Muscle of leg (tissue), 11 donors: Measurements from ENCODE around the gene RFC1. TPM values are rescaled to one million over a fixed set of nuclear protein-coding genes. Genes with fewer than 3 reads are reported as not detected.
"Not testable (repeated sequence)": the region's sequence is repeated elsewhere in the genome, so short reads cannot be mapped to it uniquely, and the experiment has no call there.

Experiments
- DNase-seq: peaks from one replicate; pipeline ENCODE4 v3.0.0; 2013
- H3K27ac ChIP-seq: one replicate; pipeline ENCODE4 v1.5.1; 2013; ENCODE audit warnings: mild to moderate bottlenecking, low read length, control low read depth
- H3K27me3 ChIP-seq: one replicate; pipeline ENCODE4 v1.6.1; 2013; ENCODE audit warnings: low read length; ENCODE audit not compliant: control insufficient read depth, insufficient read depth
- H3K36me3 ChIP-seq: one replicate; pipeline ENCODE4 v1.6.1; 2013; ENCODE audit warnings: low read length; ENCODE audit not compliant: control insufficient read depth, insufficient read depth
- H3K4me1 ChIP-seq: one replicate; pipeline ENCODE4 v1.6.1; 2013; ENCODE audit warnings: low read length; ENCODE audit not compliant: control insufficient read depth, insufficient read depth
- H3K4me3 ChIP-seq: one replicate; pipeline ENCODE4 v1.5.1; 2013; ENCODE audit warnings: low read length, control low read depth
- H3K9me3 ChIP-seq: replicated peaks from 2 replicates; pipeline ENCODE4 v1.6.1; 2013; ENCODE audit warnings: low read depth, low read length; ENCODE audit not compliant: control insufficient read depth
- WGBS: methylation state at CpG from one replicate; pipeline ENCODE4 v1.1.5; 2013; ENCODE audit warnings: missing lambda C conversion rate; ENCODE audit not compliant: insufficient coverage; 5-methylcytosine and 5-hydroxymethylcytosine counted together
- polyA plus RNA-seq, 8 donors: library from polyadenylated mRNA; unstranded; fragments of 120-200 nt; gene quantifications; one replicate each; pipeline versions ENCODE4 v1.2.1 to v1.2.3, GENCODE V29; 2013; ENCODE audit warnings: inconsistent platforms in 1 of 8, low replicate concordance in 1 of 8; ENCODE audit not compliant: insufficient read length in 8 of 8, insufficient read depth in 1 of 8
- total RNA-seq: library from RNA; stranded (reverse); fragments of 120-200 nt; gene quantifications from one replicate; pipeline ENCODE4 v1.2.4, GENCODE V29; 2013

Gene RFC1
- total and polyA plus RNA-seq, 9 donors, result 28.6 to 45.1 (median 33.0) TPM

DNA sequence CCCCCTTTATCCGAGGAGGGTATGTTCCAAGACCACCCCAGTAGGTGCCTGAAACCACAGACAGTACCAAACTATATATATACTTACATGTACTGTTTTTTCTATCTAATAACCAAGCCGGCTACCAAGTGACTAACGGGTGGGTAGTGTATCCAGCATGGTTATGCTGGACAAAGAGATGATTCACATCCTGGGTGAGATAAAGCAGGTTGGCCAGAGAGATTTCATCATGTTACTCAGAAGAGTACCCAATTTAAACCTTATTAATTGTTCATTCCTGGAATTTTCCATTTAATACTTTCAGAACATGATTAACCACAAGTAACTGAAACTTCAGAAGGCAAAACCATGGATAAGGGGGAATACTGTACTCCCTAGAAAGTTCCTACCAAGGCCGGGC, 46.5 kb downstream of the RFC1 start:
- DNase-seq, result no peak
- no CpG with 5 or more reads among the region's 4 CpGs for WGBS
- no peak overlapping the region for H3K27ac ChIP-seq
- H3K4me3 ChIP-seq, result no peak overlapping the region
- H3K9me3 ChIP-seq, result no peaks in the 10 kb centered on the region
- H3K36me3 ChIP-seq, result peaks cover 25% of the 10 kb centered on the region
- H3K4me1 ChIP-seq, result no peaks in the 10 kb centered on the region
- H3K27me3 ChIP-seq, result no peaks in the 10 kb centered on the region

DNA sequence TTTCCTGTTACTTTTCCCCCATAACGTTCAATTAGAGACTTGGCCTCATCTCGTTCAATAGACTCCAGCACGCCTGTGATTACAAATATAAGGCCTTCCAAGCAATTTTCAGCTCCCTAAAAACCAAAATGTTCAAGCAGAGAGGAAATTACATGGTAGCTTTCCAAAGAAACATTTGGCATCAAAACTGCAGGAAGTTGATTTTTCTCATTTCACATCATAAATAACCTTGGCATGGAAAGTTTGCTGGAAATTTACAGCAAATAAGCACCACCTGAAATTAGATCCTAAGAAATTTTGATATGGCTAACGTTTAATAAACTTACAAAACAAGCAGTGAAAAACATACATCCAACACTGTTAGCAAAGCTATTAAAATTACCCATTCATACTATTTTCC, 53.3 kb downstream of the RFC1 start:
- no CpG with 5 or more reads among the region's 4 CpGs for WGBS
- H3K4me3 ChIP-seq, result no peak overlapping the region
- H3K9me3 ChIP-seq, result no peaks in the 10 kb centered on the region
- H3K4me1 ChIP-seq, result peaks cover 10% of the 10 kb centered on the region
- no peak overlapping the region for H3K27ac ChIP-seq
- DNase-seq, result peak; percentile 63
- peaks cover 49% of the 10 kb centered on the region for H3K36me3 ChIP-seq
- no peaks in the 10 kb centered on the region for H3K27me3 ChIP-seq

DNA sequence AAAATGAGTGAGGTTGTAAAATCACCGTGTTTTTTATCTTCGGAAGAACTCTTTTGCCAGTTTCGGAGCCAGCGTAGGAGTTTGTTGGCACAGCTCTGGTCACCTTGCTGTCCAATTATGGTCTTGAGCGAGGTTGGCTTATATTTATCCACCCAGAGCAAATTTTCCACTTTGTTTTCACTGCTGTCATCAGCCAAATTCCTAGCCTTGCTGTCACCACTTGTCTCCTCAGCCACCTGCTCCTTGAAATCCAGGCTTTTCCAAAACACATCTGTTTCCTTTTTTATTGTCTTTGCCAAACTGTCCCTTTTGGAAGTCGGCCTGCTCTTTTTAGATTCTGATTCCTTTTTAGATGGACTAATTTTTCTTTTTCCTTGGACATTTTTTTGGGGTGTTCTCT, 57.6 kb downstream of the RFC1 start:
- DNase-seq, result peak; percentile 83
- WGBS, result 69% methylated on average over 4 of the region's 6 CpGs
- H3K4me3 ChIP-seq, result no peak overlapping the region
- peaks cover 38% of the 10 kb centered on the region for H3K36me3 ChIP-seq
- no peaks in the 10 kb centered on the region for H3K27me3 ChIP-seq
- peaks cover 9% of the 10 kb centered on the region for H3K4me1 ChIP-seq
- H3K27ac ChIP-seq, result peak overlapping the region; percentile 66
- H3K9me3 ChIP-seq, result no peaks in the 10 kb centered on the region

DNA sequence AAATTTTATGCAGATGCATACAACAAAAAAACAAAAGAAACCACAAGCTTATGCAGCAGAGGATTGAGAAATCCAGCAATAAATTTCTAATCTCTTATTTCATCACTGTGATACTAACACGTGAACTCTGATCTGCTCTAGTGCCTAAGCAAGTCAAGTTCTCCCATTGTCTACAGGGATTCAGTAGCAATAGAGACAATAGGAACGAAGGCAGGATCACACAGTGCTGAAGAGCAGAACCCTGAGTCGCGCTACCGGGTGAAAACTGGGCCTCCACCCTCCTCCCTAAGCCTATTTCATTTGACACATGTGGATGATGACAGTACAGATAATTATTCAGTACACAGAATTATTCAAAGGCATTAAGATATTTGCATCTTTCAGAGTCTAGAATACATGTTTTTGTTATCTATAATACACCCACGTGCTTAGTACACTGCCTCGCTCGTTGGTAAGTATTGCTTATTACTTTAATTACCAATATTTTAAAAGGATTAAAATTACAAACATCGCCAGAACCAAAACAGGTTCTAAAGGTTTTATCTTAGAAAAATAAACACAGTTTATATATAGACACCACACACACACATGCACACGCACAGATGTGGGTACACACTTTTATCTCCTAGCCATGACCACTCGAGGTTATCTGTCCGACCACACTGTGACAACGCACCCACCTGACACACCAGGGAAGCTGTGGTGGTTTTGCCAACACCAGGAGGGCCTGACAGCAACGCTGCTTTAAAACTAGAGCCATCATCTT, 60.1 kb downstream of the RFC1 start:
- Histone ChIP-seq H3K4me3 (no peak overlapping the region), H3K9me3 (no peaks in the 10 kb centered on the region), H3K4me1 (peaks cover 9% of the 10 kb centered on the region), H3K27ac (no peak overlapping the region), H3K36me3 (peaks cover 36% of the 10 kb centered on the region), H3K27me3 (no peaks in the 10 kb centered on the region)
- 79% methylated on average over 4 of the region's 14 CpGs for WGBS
- DNase-seq, result no peak

DNA sequence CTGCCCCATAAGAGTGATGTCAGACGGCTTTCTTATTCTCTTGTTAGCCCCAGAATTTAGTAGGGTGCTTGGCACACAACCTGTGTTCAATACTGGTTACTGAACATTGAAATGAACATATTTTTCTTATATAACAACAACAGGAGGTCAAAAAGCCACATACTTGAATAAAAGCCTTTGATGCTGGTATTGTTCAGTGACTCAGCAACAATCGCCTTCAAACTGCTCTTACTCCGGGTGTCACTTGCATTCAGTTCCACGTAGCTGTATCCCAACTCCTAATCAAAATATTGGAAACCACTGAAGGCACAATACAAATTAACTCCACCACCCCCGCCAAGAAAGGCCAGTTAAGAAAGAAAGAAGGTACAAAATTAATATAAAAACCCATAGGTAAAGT, 61.5 kb downstream of the RFC1 start:
- Histone ChIP-seq H3K4me3 (no peak overlapping the region), H3K27ac (no peak overlapping the region), H3K27me3 (no peaks in the 10 kb centered on the region), H3K4me1 (peaks cover 9% of the 10 kb centered on the region), H3K9me3 (no peaks in the 10 kb centered on the region), H3K36me3 (peaks cover 39% of the 10 kb centered on the region)
- DNase-seq, result no peak
- no CpG with 5 or more reads among the region's 5 CpGs for WGBS

DNA sequence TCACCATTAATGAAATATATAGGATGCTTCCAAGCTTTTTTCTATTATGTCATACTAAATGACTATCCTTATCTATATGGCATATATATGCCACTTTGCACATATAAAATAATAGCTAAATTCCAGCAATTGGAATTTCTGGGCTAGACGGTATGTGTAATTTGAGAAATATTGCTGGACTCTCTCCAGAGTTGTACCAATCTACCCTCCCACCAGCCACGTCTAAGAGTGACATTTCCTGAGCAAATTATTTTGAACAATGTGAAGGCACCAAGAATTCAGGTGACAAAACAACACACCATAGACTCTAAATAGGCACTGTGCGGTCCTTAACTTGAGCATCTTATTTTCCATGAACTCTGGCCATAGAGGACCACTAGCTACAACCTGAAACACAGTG, 62.3 kb downstream of the RFC1 start:
- no peak for DNase-seq
- WGBS, result 87% methylated on average over 2 of the region's 3 CpGs
- Histone ChIP-seq H3K4me3 (no peak overlapping the region), H3K27ac (no peak overlapping the region), H3K36me3 (peaks cover 45% of the 10 kb centered on the region), H3K27me3 (no peaks in the 10 kb centered on the region), H3K9me3 (no peaks in the 10 kb centered on the region), H3K4me1 (peaks cover 9% of the 10 kb centered on the region)

DNA sequence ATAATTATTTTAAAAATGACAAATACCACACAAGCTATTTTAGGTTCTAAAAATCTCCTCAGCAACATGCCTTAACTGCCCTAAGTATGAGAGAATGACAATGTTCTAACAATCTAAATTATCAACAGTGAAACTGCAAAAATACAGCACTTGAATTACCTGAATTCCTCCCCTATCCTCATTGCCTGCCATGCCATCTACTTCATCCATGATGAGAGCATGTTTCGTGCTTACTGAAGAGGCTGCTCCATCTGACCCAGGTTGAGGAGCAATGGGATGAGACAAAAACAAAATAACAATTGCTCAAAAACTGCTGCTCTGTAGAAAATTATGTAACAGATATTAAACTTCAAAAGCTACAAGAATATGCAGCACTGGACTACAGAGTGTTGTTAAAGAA, 63.3 kb downstream of the RFC1 start:
- Histone ChIP-seq H3K27ac (no peak overlapping the region), H3K36me3 (peaks cover 41% of the 10 kb centered on the region), H3K9me3 (no peaks in the 10 kb centered on the region), H3K4me1 (peaks cover 1% of the 10 kb centered on the region), H3K27me3 (no peaks in the 10 kb centered on the region), H3K4me3 (no peak overlapping the region)
- no peak for DNase-seq
- whole genome bisulfite sequencing, result no CpG with 5 or more reads among the region's 1 CpG

DNA sequence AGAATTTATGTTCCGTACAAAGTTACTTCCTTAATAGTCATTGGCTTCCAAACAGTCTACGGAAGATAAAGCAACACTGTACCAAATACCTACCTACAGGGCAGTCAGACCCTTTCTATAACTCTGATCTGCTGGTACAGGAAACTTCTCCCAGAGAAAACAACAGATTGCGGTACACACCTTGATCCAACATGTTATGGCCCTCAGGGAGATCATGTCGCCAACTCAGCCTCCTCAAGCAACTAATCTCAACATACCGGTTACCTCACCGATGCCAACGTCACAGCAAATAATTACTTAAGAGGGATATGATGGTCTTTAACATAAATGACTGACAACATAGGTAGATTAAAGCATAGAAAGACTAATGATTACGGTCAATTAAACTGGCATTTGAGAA, 70.4 kb downstream of the RFC1 start:
- 94% methylated on average over 2 of the region's 8 CpGs for WGBS
- Histone ChIP-seq H3K9me3 (no peaks in the 10 kb centered on the region), H3K4me1 (no peaks in the 10 kb centered on the region), H3K27ac (no peak overlapping the region), H3K27me3 (no peaks in the 10 kb centered on the region), H3K36me3 (peaks cover 48% of the 10 kb centered on the region), H3K4me3 (no peak overlapping the region)
- no peak for DNase-seq

DNA sequence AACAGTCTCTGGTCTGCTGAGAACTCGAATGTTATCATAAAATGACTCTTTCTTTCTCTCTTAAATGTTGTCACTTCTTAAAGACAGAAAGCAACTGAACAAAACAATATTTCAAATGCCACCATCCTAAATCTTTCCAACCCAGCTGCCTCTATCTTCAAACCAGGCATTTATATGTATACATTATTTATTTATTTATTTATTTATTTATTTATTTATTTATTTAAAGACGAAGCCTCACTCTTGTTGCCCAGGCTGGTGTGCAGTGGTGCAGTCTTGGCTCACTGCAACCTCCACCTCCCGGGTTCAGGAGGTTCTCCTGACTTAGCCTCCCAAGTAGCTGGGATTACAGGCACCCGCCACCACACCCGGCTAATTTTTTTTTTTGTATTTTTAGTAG, 73.7 kb downstream of the RFC1 start:
- not testable (repeated sequence) for H3K9me3 ChIP-seq, H3K27ac ChIP-seq, H3K27me3 ChIP-seq, H3K4me3 ChIP-seq, DNase-seq, H3K4me1 ChIP-seq
- H3K36me3 ChIP-seq, result peaks cover 48% of the 10 kb centered on the region
- WGBS, result no CpG with 5 or more reads among the region's 5 CpGs

DNA sequence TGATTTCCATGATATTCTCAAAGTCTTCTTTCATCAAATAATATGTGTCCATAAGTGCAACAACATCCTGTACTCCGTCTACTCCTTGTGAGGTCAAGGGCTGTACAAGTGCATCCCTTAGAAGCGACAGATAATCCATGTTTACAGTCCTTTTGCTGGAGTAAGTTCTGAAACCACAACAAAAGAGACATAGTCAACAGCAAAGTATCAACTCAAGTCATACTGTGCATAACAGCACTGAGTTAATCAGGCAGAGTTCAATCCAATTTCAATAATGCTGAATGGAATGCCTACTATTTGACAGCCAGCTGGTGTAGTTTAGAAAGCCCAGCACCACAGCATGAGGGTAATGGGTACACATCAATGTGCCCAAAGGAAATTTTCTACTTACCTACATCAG, 74.5 kb downstream of the RFC1 start:
- peaks cover 53% of the 10 kb centered on the region for H3K36me3 ChIP-seq
- DNase-seq, result no peak
- H3K4me1 ChIP-seq, result no peaks in the 10 kb centered on the region
- no peaks in the 10 kb centered on the region for H3K9me3 ChIP-seq
- H3K4me3 ChIP-seq, result no peak overlapping the region
- 100% methylated on average over 2 of the region's 2 CpGs for WGBS
- H3K27me3 ChIP-seq, result no peaks in the 10 kb centered on the region
- H3K27ac ChIP-seq, result no peak overlapping the region

DNA sequence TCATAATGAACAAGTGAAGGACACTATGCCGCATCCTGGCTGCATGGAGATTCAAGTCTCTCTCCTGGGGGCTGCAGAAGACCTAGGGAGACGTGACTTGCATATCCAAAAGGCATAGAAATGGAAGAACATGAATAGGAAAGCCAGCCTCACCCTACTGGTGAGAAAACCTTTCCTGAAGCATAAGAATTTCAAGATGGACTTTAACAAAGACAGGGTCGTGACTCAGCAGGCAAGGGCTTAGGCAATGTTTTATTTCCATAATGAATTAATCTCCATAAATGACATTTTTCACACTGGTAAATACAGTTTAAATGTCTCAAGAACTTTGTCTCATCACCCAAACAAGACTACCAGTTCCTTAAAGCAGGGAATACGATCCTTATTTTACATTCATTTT, 78.9 kb downstream of the RFC1 start:
- WGBS, result 100% methylated on average over 1 of the region's 4 CpGs
- H3K4me1 ChIP-seq, result no peaks in the 10 kb centered on the region
- peaks cover 48% of the 10 kb centered on the region for H3K36me3 ChIP-seq
- no peak overlapping the region for H3K4me3 ChIP-seq
- DNase-seq, result no peak
- no peaks in the 10 kb centered on the region for H3K9me3 ChIP-seq
- H3K27ac ChIP-seq, result no peak overlapping the region
- no peaks in the 10 kb centered on the region for H3K27me3 ChIP-seq
